Suppressor macrophage treated with lipopolysaccharide for 1 hour (primary cell): ENCODE measurements around the gene GRIN2D.

Experiments
- DNase-seq, 3 donors: peaks; one replicate each; pipeline ENCODE4 v3.0.0-alpha.2; 2020 to 2022

The GRIN2D gene

GRCh38 chr19:48443256-48443655, 49.8 kb downstream of the GRIN2D start:
- DNase-seq = peak; percentile 39 to 65 (median 44)
